ENCODE measurements around the gene BMP8B.

BMP8B gene

DNA sequence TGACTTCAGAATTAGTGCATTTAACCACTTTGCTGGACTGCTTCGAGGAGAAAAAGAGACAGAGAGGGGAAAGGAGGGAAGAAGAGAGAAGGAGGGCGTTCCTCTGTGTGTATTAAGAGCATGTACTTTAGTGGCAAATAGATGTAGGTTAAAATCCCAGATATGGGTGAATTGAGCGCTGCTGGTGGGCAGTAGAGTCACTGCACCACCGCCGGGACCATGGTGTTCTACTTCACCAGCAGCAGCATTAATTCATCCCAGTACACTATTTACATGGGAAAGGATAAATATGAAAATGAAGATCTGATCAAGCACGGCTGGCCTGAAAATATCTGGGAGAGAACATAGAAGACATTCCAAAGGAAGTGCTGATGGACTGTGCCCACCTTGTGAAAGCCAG, 70.9 kb downstream of the BMP8B start:
- no peak for DNase-seq

DNA sequence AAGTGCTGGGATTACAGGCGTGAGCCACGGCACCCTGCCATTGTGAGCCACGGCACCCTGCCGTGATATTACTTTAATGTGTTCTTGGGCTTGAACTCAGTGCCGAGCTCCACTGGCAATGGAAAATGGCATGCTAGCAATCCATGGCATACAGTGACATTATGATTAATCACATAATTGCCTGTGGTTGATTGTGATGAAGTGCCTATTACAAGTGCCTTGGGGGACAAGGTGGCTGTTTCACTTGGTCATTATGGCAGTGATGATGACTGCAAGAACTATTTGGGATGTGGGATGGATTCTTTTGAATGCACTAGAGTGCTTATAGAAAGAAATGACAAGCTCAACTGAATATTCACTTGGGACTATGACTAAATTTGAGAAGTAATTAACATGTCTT, 75.1 kb downstream of the BMP8B start:
- DNase-seq: no peak

DNA sequence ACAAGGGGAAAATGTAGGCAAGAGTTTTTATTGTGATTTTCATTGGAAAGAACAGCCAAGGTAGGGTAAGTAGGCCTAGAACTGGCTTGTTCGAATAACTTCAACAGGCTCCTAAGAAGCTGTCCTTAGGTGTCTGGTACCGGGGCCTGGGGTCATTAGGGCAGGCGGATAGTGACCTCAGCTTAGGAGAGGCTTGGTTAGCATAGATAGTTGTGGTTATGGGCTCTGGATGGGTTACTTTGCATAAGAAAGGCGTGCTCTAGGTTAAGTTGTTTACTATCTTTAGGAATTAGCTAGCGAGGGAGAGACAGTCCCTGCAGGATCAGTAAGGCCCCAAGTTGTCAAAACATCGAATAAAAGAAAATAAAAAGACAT, 76.7 kb downstream of the BMP8B start:
- DNase-seq: no peak

DNA sequence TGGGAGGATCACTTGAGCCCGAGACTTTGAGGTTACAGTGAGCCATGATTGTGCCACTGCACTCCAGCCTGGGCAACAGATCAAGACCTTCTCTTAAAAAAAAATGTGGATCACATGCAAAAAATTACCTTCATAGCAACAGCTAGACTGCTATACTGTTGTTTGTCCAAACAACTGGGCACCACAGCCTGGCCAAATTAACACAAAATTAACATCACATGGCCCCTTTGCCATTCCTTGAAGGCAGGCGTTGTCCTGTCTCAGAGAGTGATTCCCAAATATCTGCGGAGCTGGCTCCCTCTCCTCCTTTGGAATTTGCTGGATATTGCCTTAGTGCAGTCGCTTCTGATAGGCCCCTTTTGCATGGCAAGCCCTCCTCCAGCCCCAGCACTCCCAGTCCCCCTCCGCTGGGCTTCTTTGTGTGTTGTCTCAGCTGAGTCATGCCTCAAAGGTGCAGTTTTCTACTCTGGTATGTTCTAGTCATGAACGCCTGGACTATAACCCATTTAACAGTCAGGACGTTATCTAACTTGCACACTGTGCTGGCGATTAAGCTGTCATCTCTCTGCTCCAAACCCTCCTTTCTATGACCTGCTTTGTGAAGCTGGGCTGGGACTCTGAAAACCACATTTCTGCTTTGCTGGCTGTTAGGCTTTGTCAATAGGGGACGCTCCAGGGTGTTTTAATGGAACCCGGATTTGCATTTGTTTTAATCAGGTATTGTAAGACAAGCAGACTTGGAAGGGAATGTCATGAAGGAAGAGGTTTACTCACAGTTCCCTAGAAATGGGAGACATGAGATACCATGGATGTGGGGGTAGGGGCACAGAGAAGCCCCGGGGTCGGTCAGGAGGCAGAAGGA, 77.3 kb downstream of the BMP8B start:
- DNase-seq: no peak

DNA sequence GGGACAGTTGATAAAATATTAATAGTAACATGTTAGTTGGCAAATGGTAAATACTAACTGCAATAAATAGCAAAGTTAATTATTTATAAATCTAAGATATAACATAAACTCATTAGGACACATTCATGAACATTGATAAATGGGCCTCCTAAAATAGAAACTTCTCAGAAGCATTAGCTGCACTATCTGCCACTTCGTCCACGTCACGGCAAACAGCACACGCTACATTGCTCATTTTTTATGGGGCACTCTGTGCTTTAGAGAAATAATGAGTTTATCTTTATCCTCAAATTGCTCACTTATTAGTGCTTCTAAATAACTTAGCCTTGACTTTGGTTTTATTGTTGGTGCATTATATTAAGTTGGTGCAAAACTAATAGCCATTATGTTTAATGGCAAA, 81.2 kb downstream of the BMP8B start:
- no peak for DNase-seq
